PC-3 (cell line): ENCODE data around the gene MCU.

Experiments used
- CTCF ChIP-seq: fragments of 300-600 bp; sonication (generic); conservative IDR thresholded peaks from 2 replicates; pipeline ENCODE4 v1.5.1; 2017; ENCODE audit warnings: antibody characterized with exemption, low read depth, mild to moderate bottlenecking, low read length
- EZH2 ChIP-seq: fragments of 300-600 bp; sonication (generic); IDR thresholded peaks from one replicate; pipeline ENCODE4 v1.6.1; 2017; ENCODE audit warnings: antibody characterized with exemption, mild to moderate bottlenecking, low read length; ENCODE audit not compliant: unreplicated experiment

- no peak for TF ChIP-seq EZH2
- TF ChIP-seq CTCF = no peak
Measured at GRCh38 chr10:72924351-72924750, 232.4 kb downstream of the MCU start.
